ENCODE data around the gene DGKQ.

The DGKQ gene

DNA sequence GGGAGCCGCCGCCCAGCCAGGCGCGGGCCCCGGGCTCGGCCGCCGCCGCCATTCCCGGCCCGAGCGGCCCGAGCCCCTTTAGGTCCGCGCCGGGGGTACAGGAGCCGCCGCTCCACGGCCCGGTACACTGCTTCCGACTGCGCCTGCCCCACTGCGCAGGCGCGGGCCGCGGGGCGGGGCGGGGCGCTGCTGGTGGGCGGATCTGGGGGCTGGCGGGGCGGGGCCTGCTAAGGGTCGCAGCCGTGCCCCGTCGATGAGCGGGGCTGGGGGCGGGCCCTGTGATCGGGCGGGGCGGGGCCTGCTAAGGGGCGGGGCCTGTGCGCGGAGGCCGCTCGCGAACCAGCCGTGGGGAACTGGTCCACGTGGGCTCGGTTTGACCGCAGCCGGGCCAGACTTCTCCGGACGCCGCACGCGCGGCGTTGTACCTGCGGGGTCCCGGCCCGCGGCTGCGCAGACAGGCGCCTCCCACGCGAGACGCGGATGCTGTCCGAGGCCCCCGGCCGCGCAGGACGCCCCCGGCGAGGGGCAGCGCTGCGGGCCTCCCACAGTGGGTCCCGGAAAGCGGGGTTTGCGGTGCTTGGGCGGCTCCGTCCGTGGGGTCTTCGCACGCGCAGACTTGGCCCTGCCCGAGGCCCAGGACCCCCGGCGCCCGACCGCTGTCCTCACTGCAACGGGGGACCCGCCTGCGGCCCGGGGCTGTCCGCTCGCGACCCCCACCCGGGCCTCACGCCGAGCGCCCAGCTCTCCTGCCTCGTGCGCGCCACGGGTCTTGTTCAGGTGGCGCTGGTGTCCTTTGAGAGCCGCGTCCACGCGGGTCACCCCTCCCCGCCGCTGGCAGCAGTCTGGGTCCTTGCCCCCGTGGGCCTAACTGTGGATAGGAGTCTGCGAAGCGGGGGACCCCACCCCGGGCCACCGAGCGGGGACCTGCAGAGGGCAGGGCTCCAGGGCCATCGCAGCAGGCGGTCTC is at the start of gene DGKQ:
TSS of gene DGKQ (minus strand) at position 139 of the 967 bp plus-strand sequence. CDS start at position 52, 87 bp downstream.
- Histone ChIP-seq H3K36me3 (ENCODE audit: control insufficient read depth, insufficient read depth, low read length) (no peaks in the 10 kb centered on the region), H3K4me1 (ENCODE audit: control insufficient read depth, insufficient read depth, low read length) (peaks cover 11% of the 10 kb centered on the region), H3K4me3 (ENCODE audit: low read length) (peak within 1 kb of the TSS; percentile 72), H3K27ac (ENCODE audit: low read depth, low read length) (no peak within 1 kb of the TSS), H3K27me3 (ENCODE audit: control insufficient read depth, insufficient read depth, low read length) (no peaks in the 10 kb centered on the region), H3K9ac (ENCODE audit: low read length) (peak within 1 kb of the TSS; percentile 68)

- H3K4me3 ChIP-seq (ENCODE audit: low read length) = no peak overlapping the region
- no peak overlapping the region for H3K9ac ChIP-seq (ENCODE audit: low read length)
- H3K36me3 ChIP-seq (ENCODE audit: control insufficient read depth, insufficient read depth, low read length) = no peaks in the 10 kb centered on the region
- no peaks in the 10 kb centered on the region for H3K27me3 ChIP-seq (ENCODE audit: control insufficient read depth, insufficient read depth, low read length)
- H3K4me1 ChIP-seq (ENCODE audit: control insufficient read depth, insufficient read depth, low read length) = no peaks in the 10 kb centered on the region
- H3K27ac ChIP-seq (ENCODE audit: low read depth, low read length) = no peak overlapping the region
Observed at GRCh38 chr4:1022739-1023066, 49.3 kb upstream of the DGKQ start.

DNA sequence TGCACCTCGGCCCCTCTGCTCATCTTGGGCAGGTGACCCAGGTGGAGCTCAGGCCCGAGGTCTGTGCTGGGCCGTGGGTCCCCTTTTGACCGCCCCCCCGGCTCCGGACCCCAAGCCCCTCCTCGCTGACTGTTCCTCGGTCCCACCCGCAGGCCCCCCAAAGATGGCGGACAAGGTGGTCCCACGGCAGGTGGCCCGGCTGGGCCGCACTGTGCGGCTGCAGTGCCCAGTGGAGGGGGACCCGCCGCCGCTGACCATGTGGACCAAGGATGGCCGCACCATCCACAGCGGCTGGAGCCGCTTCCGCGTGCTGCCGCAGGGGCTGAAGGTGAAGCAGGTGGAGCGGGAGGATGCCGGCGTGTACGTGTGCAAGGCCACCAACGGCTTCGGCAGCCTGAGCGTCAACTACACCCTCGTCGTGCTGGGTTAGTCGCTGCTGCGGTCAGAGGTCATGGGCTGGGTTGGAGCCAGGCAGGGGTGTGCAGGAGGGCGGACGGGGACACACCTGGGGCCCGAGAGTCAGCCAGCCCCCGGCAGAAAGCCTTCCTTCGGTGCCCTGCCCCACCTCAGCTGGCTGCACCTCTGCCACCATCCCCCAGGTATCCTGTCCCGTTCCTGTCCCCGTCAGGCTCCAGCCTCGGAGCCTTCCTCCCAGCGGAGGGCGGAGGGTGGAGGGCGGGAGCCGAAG is 48.8 kb upstream of the DGKQ start:
- H3K36me3 ChIP-seq (ENCODE audit: control insufficient read depth, insufficient read depth, low read length) = no peaks in the 10 kb centered on the region
- no peak overlapping the region for H3K9ac ChIP-seq (ENCODE audit: low read length)
- no peak overlapping the region for H3K27ac ChIP-seq (ENCODE audit: low read depth, low read length)
- no peaks in the 10 kb centered on the region for H3K27me3 ChIP-seq (ENCODE audit: control insufficient read depth, insufficient read depth, low read length)
- no peaks in the 10 kb centered on the region for H3K4me1 ChIP-seq (ENCODE audit: control insufficient read depth, insufficient read depth, low read length)
- H3K4me3 ChIP-seq (ENCODE audit: low read length) = no peak overlapping the region

GRCh38 chr4:1021386-1022050 is 48.1 kb upstream of the DGKQ start:
- no peaks in the 10 kb centered on the region for H3K36me3 ChIP-seq (ENCODE audit: control insufficient read depth, insufficient read depth, low read length)
- H3K9ac ChIP-seq (ENCODE audit: low read length) = no peak overlapping the region
- H3K4me3 ChIP-seq (ENCODE audit: low read length) = no peak overlapping the region
- H3K4me1 ChIP-seq (ENCODE audit: control insufficient read depth, insufficient read depth, low read length) = no peaks in the 10 kb centered on the region
- no peak overlapping the region for H3K27ac ChIP-seq (ENCODE audit: low read depth, low read length)
- no peaks in the 10 kb centered on the region for H3K27me3 ChIP-seq (ENCODE audit: control insufficient read depth, insufficient read depth, low read length)

GRCh38 chr4:1019729-1020470 is 46.5 kb upstream of the DGKQ start:
- Histone ChIP-seq H3K4me1 (ENCODE audit: control insufficient read depth, insufficient read depth, low read length) (no peaks in the 10 kb centered on the region), H3K27me3 (ENCODE audit: control insufficient read depth, insufficient read depth, low read length) (no peaks in the 10 kb centered on the region), H3K36me3 (ENCODE audit: control insufficient read depth, insufficient read depth, low read length) (no peaks in the 10 kb centered on the region), H3K4me3 (ENCODE audit: low read length) (no peak overlapping the region), H3K9ac (ENCODE audit: low read length) (no peak overlapping the region), H3K27ac (ENCODE audit: low read depth, low read length) (no peak overlapping the region)

DNA sequence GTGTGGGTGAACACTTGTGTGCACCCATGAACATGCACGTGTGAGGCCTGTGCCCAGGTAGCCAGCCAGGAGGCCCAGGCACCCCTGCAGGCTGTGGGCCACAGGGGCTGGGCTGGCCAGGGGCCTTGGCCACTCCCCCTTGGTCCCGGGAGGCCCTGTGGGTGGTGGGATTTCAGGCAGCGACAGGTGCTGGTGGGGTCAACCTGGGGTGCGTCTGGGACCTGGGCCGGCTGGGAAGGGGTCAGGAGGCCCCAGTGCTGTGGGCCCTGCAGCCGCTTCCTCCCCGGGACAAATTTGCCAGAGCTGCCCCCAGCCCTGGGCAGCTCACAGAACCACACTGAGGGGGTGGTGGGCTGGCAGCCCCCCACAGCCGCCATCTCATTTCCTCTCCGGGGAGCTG is 46.0 kb upstream of the DGKQ start:
- Histone ChIP-seq H3K4me3 (ENCODE audit: low read length) (no peak overlapping the region), H3K27me3 (ENCODE audit: control insufficient read depth, insufficient read depth, low read length) (no peaks in the 10 kb centered on the region), H3K9ac (ENCODE audit: low read length) (no peak overlapping the region), H3K4me1 (ENCODE audit: control insufficient read depth, insufficient read depth, low read length) (no peaks in the 10 kb centered on the region), H3K27ac (ENCODE audit: low read depth, low read length) (no peak overlapping the region), H3K36me3 (ENCODE audit: control insufficient read depth, insufficient read depth, low read length) (no peaks in the 10 kb centered on the region)

DNA sequence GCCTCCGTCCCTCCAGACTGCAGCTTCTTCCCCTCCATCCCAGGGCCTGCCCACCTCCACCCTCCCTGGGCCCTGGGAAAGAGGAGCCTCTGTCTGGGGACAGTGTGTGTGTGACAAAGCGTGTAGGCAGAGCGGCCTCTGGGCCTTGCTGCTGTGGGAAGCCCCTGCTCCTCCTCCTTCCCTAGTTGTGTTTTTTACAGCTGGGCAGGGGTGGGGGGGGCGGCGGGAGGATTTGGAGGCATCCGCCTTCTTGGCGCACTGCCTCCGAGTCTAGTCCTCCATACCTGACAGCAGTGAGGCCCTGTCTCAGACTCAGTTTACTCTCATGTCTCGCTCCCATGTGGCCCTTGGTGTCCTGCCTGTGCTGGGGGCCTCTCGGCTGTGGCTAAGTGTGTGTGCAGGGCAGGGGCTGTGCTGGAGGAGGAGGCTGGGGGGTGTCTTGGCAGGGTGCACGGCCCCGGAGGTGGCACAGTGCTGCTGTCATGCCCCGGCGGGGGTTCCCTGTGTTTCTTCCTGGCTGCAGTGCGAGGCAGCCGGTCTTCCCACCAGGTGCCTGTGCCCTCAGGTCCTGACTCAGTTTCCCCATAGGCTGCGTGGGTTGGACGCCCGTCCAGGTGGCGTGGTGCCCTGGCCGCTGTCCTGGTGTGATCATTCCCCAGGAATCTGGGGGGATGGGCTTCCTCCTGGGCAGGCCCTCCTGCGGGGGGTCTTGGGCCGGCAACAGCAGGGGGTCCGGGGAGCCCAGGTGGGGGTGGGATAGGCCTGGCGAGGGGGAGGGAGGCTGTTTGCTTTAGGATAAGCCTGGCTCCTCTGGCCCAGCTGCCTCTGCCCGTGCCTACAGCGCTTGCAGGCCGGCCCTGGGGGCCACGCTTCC is 45.0 kb upstream of the DGKQ start:
- Histone ChIP-seq H3K4me3 (ENCODE audit: low read length) (no peak overlapping the region), H3K36me3 (ENCODE audit: control insufficient read depth, insufficient read depth, low read length) (no peaks in the 10 kb centered on the region), H3K27ac (ENCODE audit: low read depth, low read length) (no peak overlapping the region), H3K4me1 (ENCODE audit: control insufficient read depth, insufficient read depth, low read length) (no peaks in the 10 kb centered on the region), H3K9ac (ENCODE audit: low read length) (no peak overlapping the region), H3K27me3 (ENCODE audit: control insufficient read depth, insufficient read depth, low read length) (no peaks in the 10 kb centered on the region)

- no peaks in the 10 kb centered on the region for H3K27me3 ChIP-seq (ENCODE audit: control insufficient read depth, insufficient read depth, low read length)
- H3K9ac ChIP-seq (ENCODE audit: low read length) = no peak overlapping the region
- no peaks in the 10 kb centered on the region for H3K36me3 ChIP-seq (ENCODE audit: control insufficient read depth, insufficient read depth, low read length)
- no peak overlapping the region for H3K4me3 ChIP-seq (ENCODE audit: low read length)
- H3K4me1 ChIP-seq (ENCODE audit: control insufficient read depth, insufficient read depth, low read length) = no peaks in the 10 kb centered on the region
- no peak overlapping the region for H3K27ac ChIP-seq (ENCODE audit: low read depth, low read length)
Observed at GRCh38 chr4:1017706-1018105, 44.3 kb upstream of the DGKQ start.

DNA sequence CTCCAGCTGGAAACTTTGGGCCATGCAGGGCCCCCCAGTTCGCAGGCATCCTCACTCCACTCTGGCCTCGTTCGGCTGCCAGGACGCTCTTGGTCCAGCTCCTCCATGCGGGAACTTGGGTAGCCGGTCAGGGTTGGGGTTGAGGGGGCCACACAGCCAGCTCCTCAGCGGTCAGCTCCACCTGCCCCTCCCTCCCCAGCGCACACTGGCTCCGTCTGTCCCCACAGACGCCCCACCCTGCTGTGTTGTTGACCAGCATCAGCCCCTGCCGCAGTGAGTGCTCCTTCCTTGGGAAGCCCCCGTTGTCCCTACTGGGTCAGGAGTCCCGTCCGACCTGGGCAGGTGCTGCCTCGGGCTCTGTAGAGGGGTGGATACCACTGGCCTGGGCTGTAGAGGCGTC is 43.8 kb upstream of the DGKQ start:
- H3K4me1 ChIP-seq (ENCODE audit: control insufficient read depth, insufficient read depth, low read length) = no peaks in the 10 kb centered on the region
- no peak overlapping the region for H3K4me3 ChIP-seq (ENCODE audit: low read length)
- no peak overlapping the region for H3K27ac ChIP-seq (ENCODE audit: low read depth, low read length)
- H3K9ac ChIP-seq (ENCODE audit: low read length) = no peak overlapping the region
- no peaks in the 10 kb centered on the region for H3K27me3 ChIP-seq (ENCODE audit: control insufficient read depth, insufficient read depth, low read length)
- no peaks in the 10 kb centered on the region for H3K36me3 ChIP-seq (ENCODE audit: control insufficient read depth, insufficient read depth, low read length)

- no peaks in the 10 kb centered on the region for H3K4me1 ChIP-seq (ENCODE audit: control insufficient read depth, insufficient read depth, low read length)
- no peaks in the 10 kb centered on the region for H3K27me3 ChIP-seq (ENCODE audit: control insufficient read depth, insufficient read depth, low read length)
- H3K4me3 ChIP-seq (ENCODE audit: low read length) = no peak overlapping the region
- no peak overlapping the region for H3K9ac ChIP-seq (ENCODE audit: low read length)
- no peak overlapping the region for H3K27ac ChIP-seq (ENCODE audit: low read depth, low read length)
- H3K36me3 ChIP-seq (ENCODE audit: control insufficient read depth, insufficient read depth, low read length) = no peaks in the 10 kb centered on the region
Observed at GRCh38 chr4:1015746-1016145, 42.4 kb upstream of the DGKQ start.

DNA sequence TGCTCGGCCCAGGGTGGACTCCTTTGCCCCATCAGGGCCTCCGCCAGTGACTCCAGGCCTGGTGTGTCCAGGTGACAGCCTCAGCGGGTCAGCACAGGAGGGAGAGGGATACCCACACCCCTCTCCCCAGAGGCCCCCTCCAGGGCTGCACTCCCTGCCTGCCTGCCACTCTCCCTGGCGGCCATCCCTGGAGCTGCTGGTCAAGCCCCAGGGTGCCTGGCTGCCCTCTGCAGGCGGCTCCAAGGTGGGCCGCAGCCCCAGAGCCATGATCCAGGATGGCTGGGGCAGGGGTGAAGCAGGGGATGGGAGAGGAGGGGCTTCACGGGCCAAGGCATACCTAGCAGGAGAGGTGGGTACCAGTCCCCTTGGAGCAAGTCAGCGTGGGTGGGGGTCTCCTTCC is 41.8 kb upstream of the DGKQ start:
- Histone ChIP-seq H3K36me3 (ENCODE audit: control insufficient read depth, insufficient read depth, low read length) (no peaks in the 10 kb centered on the region), H3K27me3 (ENCODE audit: control insufficient read depth, insufficient read depth, low read length) (no peaks in the 10 kb centered on the region), H3K4me1 (ENCODE audit: control insufficient read depth, insufficient read depth, low read length) (peaks cover 2% of the 10 kb centered on the region), H3K9ac (ENCODE audit: low read length) (no peak overlapping the region), H3K4me3 (ENCODE audit: low read length) (no peak overlapping the region), H3K27ac (ENCODE audit: low read depth, low read length) (no peak overlapping the region)
